Keratinocyte (primary cell): ENCODE results near the gene THRB.

ENCODE experiments used
- CTCF ChIP-seq, 3 experiments: IDR thresholded peaks in 1 of 3; conservative IDR thresholded peaks in 1 of 3; optimal IDR thresholded peaks in 1 of 3; 2 replicates in 2 of 3; 3 replicates in 1 of 3; pipeline versions ENCODE3 to v1.5.1; 2011; ENCODE audit warnings: low read length in 3 of 3, mild to moderate bottlenecking in 3 of 3, moderate library complexity in 2 of 3, control low read depth in 1 of 3, inconsistent platforms in 1 of 3; ENCODE audit not compliant: insufficient read depth in 2 of 3; ENCODE audit errors: extremely low read depth in 1 of 3
- EZH2 ChIP-seq: IDR thresholded peaks from one replicate; pipeline ENCODE4 v1.6.1; 2012; ENCODE audit warnings: inconsistent platforms, mild to moderate bottlenecking, low read length, moderate library complexity

- no peak for TF ChIP-seq CTCF (optimal IDR thresholded peaks at IDR 0.05 in 1 of 3, IDR thresholded peaks at IDR 0.05 in 1 of 3, conservative IDR thresholded peaks at IDR 0.05 in 1 of 3; ENCODE audit: extremely low read depth in 1 of 3, insufficient read depth in 2 of 3, low read length in 3 of 3)
- no peak for TF ChIP-seq EZH2
Measured at GRCh38 chr3:24361623-24362022, 133.0 kb downstream of the THRB start.
